K562 (cell line): ENCODE measurements around the gene PLK5. TPM values are rescaled to one million over a fixed set of nuclear protein-coding genes. Genes with fewer than 3 reads are reported as not detected.

Experiments
- ATAC-seq: fragments of 200-7000 bp; cut with Tn5 transposase; 3 replicates; pipeline ENCODE4 v1.9.1; 2020; ENCODE audit warnings: moderate library complexity
- BruUV-seq: library from RNA; stranded (reverse); fragments of 400-500 nt; replicated peaks from 2 replicates; lab custom pipeline; 2021; lab: Mats Ljungman, UMichigan
- CTCF ChIA-PET: fragments of 300-600 bp; formaldehyde crosslinking; extraction: SDS; loops from one replicate; lab custom pipeline; 2021; ENCODE audit warnings: low intra/inter-chr PET ratio; lab: Yijun Ruan, JAX
- POLR2A ChIA-PET: fragments of 300-600, 350-650 bp; sonication (Branson Sonifier 250); formaldehyde crosslinking; extraction: SDS; loops from one replicate; lab custom pipeline; 2021; ENCODE audit warnings: antibody characterized with exemption, inconsistent platforms; lab: Yijun Ruan, JAX
- DNase-seq, 4 experiments: peaks; one replicate each; pipeline versions ENCODE4 v3.0.0 to v3.0.0-alpha.2; 2011 to 2018; ENCODE audit warnings: low spot score in 3 of 4, mixed read lengths in 3 of 4; ENCODE audit errors: extremely low read depth in 1 of 4
- FAIRE-seq: peaks from 2 replicates; lab custom pipeline; 2011; peaks lifted over from hg19 to GRCh38; lab: Jason Lieb, UNC
- H2AFZ ChIP-seq: 2 replicates; pipeline ENCODE4 v1.6.0; 2011; ENCODE audit warnings: low read depth, low read length, control low read depth, inconsistent platforms
- H3K27ac ChIP-seq: fragments of 200-600 bp; 3 replicates; pipeline ENCODE4 v1.8.0; 2011; ENCODE audit warnings: low read depth, mild to moderate bottlenecking, control low read depth, inconsistent platforms, low read length, moderate library complexity, mixed read lengths; ENCODE audit errors: extremely low read depth
- H3K27me3 ChIP-seq, 2 experiments: fragments of 300-600 bp in 1 of 2; 2 replicates in 1 of 2; 3 replicates in 1 of 2; pipeline versions ENCODE4 v1.6.0 to v1.8.0; 2011; ENCODE audit warnings: inconsistent platforms in 2 of 2, low read length in 2 of 2, mild to moderate bottlenecking in 1 of 2, mixed read lengths in 1 of 2, moderate library complexity in 1 of 2; ENCODE audit not compliant: control insufficient read depth in 2 of 2, insufficient read depth in 2 of 2
- H3K36me3 ChIP-seq: fragments of 300-600 bp; 3 replicates; pipeline ENCODE4 v1.8.0; 2011; ENCODE audit warnings: mild to moderate bottlenecking, low read length, inconsistent platforms; ENCODE audit not compliant: control insufficient read depth, insufficient read depth
- H3K4me1 ChIP-seq, 2 experiments: fragments of 200-600 bp in 1 of 2; replicated peaks in 1 of 2; 2 replicates in 1 of 2; 3 replicates in 1 of 2; pipeline versions ENCODE4 v1.5.1 to v1.8.0; 2011; ENCODE audit warnings: inconsistent platforms in 2 of 2, low read length in 2 of 2, mild to moderate bottlenecking in 1 of 2, mixed read lengths in 1 of 2, moderate library complexity in 1 of 2; ENCODE audit not compliant: control insufficient read depth in 2 of 2, insufficient read depth in 2 of 2
- H3K4me2 ChIP-seq: 2 replicates; pipeline ENCODE4 v1.6.1; 2011; ENCODE audit warnings: low read length, control low read depth, inconsistent platforms, mixed read lengths; ENCODE audit not compliant: insufficient read depth
- H3K4me3 ChIP-seq: fragments of 200-600 bp; sonication (generic), shearing (Covaris generic); 2 replicates; pipeline ENCODE4 v1.5.1; 2016; ENCODE audit warnings: control low read depth, inconsistent platforms
- H3K79me2 ChIP-seq: fragments of 200-600 bp; 3 replicates; pipeline ENCODE4 v1.8.0; 2011; ENCODE audit warnings: low read length, inconsistent platforms; ENCODE audit not compliant: control insufficient read depth, insufficient read depth
- H3K9ac ChIP-seq, 2 experiments: 2 replicates each; pipeline versions ENCODE4 v1.6.0 to v1.6.1; 2011; ENCODE audit warnings: low read depth in 2 of 2, low read length in 2 of 2, control low read depth in 1 of 2, inconsistent platforms in 1 of 2, mild to moderate bottlenecking in 1 of 2, mixed read lengths in 1 of 2; ENCODE audit not compliant: insufficient read depth in 1 of 2
- H3K9me1 ChIP-seq: one replicate; pipeline ENCODE4 v1.6.0; 2011; ENCODE audit warnings: inconsistent platforms, mild to moderate bottlenecking, low read length, moderate library complexity; ENCODE audit not compliant: control insufficient read depth, insufficient read depth
- H3K9me3 ChIP-seq: replicated peaks from 2 replicates; pipeline ENCODE4 v1.5.1; 2011; ENCODE audit warnings: low read depth, low read length, inconsistent platforms; ENCODE audit not compliant: control insufficient read depth, insufficient read depth
- H4K20me1 ChIP-seq: replicated peaks from 2 replicates; pipeline ENCODE4 v1.6.1; 2011; ENCODE audit warnings: low read length, inconsistent platforms, mixed read lengths; ENCODE audit not compliant: control insufficient read depth, insufficient read depth
- ADNP ChIP-seq: fragments of 200-800 bp; sonication (Bioruptor generic); IDR thresholded peaks from 2 replicates; pipeline ENCODE4 v1.6.1; 2016; ENCODE audit warnings: missing genetic modification characterization, missing compliant biosample characterization
- CBX1 ChIP-seq: sonication (generic); IDR thresholded peaks from 2 replicates; pipeline ENCODE4 v1.6.1; 2016; ENCODE audit warnings: antibody characterized with exemption, low read depth, mild to moderate bottlenecking
- DDX20 ChIP-seq: fragments of 450-650 bp; IDR thresholded peaks from 2 replicates; pipeline ENCODE4 v1.6.1; 2016; ENCODE audit warnings: missing genetic modification characterization, low read depth, mild to moderate bottlenecking, missing compliant biosample characterization, moderate library complexity
- ETV1 ChIP-seq: fragments of 450-650 bp; conservative IDR thresholded peaks from 2 replicates; pipeline ENCODE4 v1.6.1; 2016; ENCODE audit warnings: missing genetic modification characterization, control low read depth, low read depth, missing compliant biosample characterization
- HMGN3 ChIP-seq: IDR thresholded peaks from 2 replicates; pipeline ENCODE4 v1.6.1; 2011; ENCODE audit warnings: borderline replicate concordance, low read depth, mild to moderate bottlenecking, mixed read lengths, low read length; ENCODE audit not compliant: insufficient read length; ENCODE audit errors: extremely low read depth
- NCOR1 ChIP-seq: fragments of 450-650 bp; IDR thresholded peaks from 2 replicates; pipeline ENCODE4 v1.6.1; 2016; ENCODE audit warnings: mild to moderate bottlenecking, moderate library complexity
- NFATC3 ChIP-seq: fragments of 450-650 bp; IDR thresholded peaks from 2 replicates; pipeline ENCODE4 v1.6.1; 2017; ENCODE audit warnings: mild to moderate bottlenecking
- POLR2AphosphoS2 ChIP-seq: IDR thresholded peaks from 2 replicates; pipeline ENCODE4 v1.6.1; 2012; ENCODE audit warnings: low read length, improper control_type of control experiment
- PTBP1 ChIP-seq: fragments of 200-400 bp; formaldehyde crosslinking; IDR thresholded peaks from 2 replicates; pipeline ENCODE4 v1.6.1; 2017; ENCODE audit warnings: low read depth, low read length
- SMAD2 ChIP-seq: fragments of 150-350 bp; IDR thresholded peaks from 2 replicates; pipeline ENCODE4 v1.6.1; 2014; ENCODE audit warnings: low read depth, mild to moderate bottlenecking, low read length
- SNRNP70 ChIP-seq: fragments of 200-400 bp; formaldehyde crosslinking; optimal IDR thresholded peaks from 2 replicates; pipeline ENCODE3; 2017; ENCODE audit warnings: low read depth, low read length
- YBX1 ChIP-seq: fragments of 450-650 bp; IDR thresholded peaks from 2 replicates; pipeline ENCODE4 v1.7.1; 2016; ENCODE audit warnings: mild to moderate bottlenecking
- ZBTB33 ChIP-seq: sonication (generic); formaldehyde crosslinking; IDR thresholded peaks from 2 replicates; pipeline ENCODE4 v1.8.1; 2023; ENCODE audit warnings: mild to moderate bottlenecking, missing genetic modification reagents
- ZNF121 ChIP-seq: sonication (generic); formaldehyde crosslinking; conservative IDR thresholded peaks from 2 replicates; pipeline ENCODE4 v1.8.0; 2022; ENCODE audit warnings: missing genetic modification reagents
- ZNF174 ChIP-seq: fragments of 250-450 bp; sonication (Bioruptor Pico); IDR thresholded peaks from 2 replicates; pipeline ENCODE4 v1.4.0; 2020; ENCODE audit warnings: mild to moderate bottlenecking
- WGBS: fragments of 100-300 bp; shearing (Covaris generic); methylation state at CpG from one replicate; pipeline ENCODE4 v1.1.6; 2016; ENCODE audit warnings: low coverage, mixed read lengths; ENCODE audit not compliant: insufficient coverage; ENCODE audit errors: missing lambda C conversion rate; 5-methylcytosine and 5-hydroxymethylcytosine counted together
- in situ Hi-C: fragments of 300-500 bp; cut with MboI; formaldehyde crosslinking; loops from 4 replicates; pipeline ENCODE4 v1.15.0; 2018; ENCODE audit warnings: inconsistent platforms, mixed read lengths
- intact Hi-C: fragments of 100-400 bp; cut with micrococcal nuclease; formaldehyde crosslinking; loops from 2 replicates; pipeline ENCODE4 v1.14.2; 2022
- polyA plus RNA-seq, 8 experiments: library from polyadenylated mRNA; depleted of rRNA in 4 of 8; stranded (reverse) in 5 of 8; unstranded in 3 of 8; fragments of >200 nt; fragmentation: Nextera tagmentation in 2 of 8; fragmentation: Illumina TruSeq in 1 of 8; extraction: Ambion mirVana in 2 of 8; extraction: Trizol in 1 of 8; gene quantifications; 2 replicates each; pipeline versions ENCODE4 v1.2.1 to v1.2.3, GENCODE V29; 2011 to 2014; ENCODE audit warnings: inconsistent platforms in 1 of 8, missing spikeins in 1 of 8
- total RNA-seq, 7 experiments: library from RNA; depleted of rRNA in 6 of 7; stranded (reverse); fragments of >200 nt in 6 of 7; fragmentation: Illumina TruSeq in 2 of 7; extraction: Trizol in 2 of 7; gene quantifications; 2 replicates each; pipeline versions ENCODE4 v1.2.1 to v1.2.3, GENCODE V29; 2011 to 2021; ENCODE audit warnings: low replicate concordance in 1 of 7
- TF ChIP-seq, protein P1 (sequence below): fragments of 450-650 bp; IDR thresholded peaks from 2 replicates; pipeline ENCODE4 v1.6.1; 2018; ENCODE audit warnings: mild to moderate bottlenecking, low read depth; ENCODE audit not compliant: partially characterized antibody

PLK5 gene
- total and polyA plus RNA-seq, 9 of the 15 experiments (the other 6 are each of a cell fraction or from before 2014, with no cell fraction given): 0.04 to 0.23 (median 0.11) TPM; not detected in 5

DNA sequence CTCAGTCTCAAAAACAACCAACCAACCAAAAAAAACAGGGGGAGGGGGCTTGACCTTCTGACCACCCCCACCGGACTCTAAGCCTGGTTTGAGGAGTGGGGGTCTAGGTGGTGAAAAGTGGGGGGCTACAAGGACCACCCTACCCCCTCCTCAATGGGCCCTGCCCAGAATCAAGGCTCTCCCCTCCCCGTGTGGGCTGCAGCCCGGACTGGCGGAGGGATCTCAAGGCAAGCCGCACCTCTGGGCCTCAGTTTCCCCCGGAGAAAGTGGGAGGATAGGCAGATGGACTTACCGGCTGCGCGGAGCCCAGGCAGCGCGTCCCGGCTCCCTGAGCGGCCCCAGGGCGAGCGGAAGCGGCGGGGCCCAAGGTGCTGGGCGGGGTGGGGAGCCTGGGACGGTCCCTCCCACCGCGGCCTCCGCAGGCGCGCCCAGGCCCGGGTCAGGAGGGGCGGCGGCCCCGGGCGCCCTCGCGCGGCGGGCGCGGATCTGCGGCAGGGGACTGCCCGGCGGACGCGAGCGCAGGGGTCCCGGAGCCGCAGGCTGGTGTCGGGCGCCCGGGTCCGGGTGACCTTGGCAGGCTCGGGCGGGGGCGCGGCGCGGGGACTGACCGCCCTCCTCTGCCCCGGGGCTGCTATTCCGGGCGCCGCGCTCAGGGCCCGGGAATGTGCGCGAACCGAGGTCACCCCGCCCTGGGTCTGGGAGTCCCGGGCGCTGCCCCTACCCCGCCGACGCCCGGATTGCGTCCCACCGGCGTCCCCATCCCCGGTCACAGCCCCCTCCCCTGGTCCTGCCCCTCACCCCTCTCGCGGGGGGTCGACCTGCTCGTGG is 11.0 kb upstream of the PLK5 start, which contains the start of gene ADAMTSL5:
TSS of gene ADAMTSL5 (minus strand) at position 349 of the 828 bp plus-strand sequence. CDS start 2,076 bp downstream, outside the sequence.
- ChIA-PET CTCF (interaction anchor here (0.6 to 1.4 kb wide), 3 partner anchors 42 to 277 kb away, joined by 3 to 6 read pairs (median 3); no protein-coding TSS in a partner anchor), POLR2A (interaction anchor here (1.0 kb wide), 1 partner anchor 20 kb away, joined by 3 read pairs; no protein-coding TSS in a partner anchor)
- peak; percentile 77 for FAIRE-seq
- DNase-seq: peak; percentile 84 to 91 (median 86)
- Histone ChIP-seq H3K9me3 (peaks cover 3% of the 10 kb centered on the region), H3K36me3 (peaks cover 4% of the 10 kb centered on the region; the same call in 1 of the 3 replicates), H3K9ac (peak within 1 kb of the TSS; percentile 72 to 96), H3K27ac (peak within 1 kb of the TSS; percentile 76), H4K20me1 (no peaks in the 10 kb centered on the region), H3K4me3 (peak within 1 kb of the TSS; percentile 85), H3K4me1 (peaks cover 4 to 53% of the 10 kb centered on the region in 2 experiments), H3K79me2 (peaks cover 11% of the 10 kb centered on the region; the same call in 2 of the 3 replicates), H3K4me2 (peak within 1 kb of the TSS; percentile 97), H3K9me1 (no peaks in the 10 kb centered on the region), H3K27me3 (no peaks in the 10 kb centered on the region), H2AFZ (peak within 1 kb of the TSS; percentile 80)
- in situ Hi-C loops: no loop called here
- peak; percentile 87 for ATAC-seq
- BruUV-seq: no TSS peak
- WGBS: 1% methylated on average over 26 of the region's 78 CpGs
- intact Hi-C loops: loop anchor here (2.0 to 5.0 kb wide), 2 partner anchors 34 to 56 kb away; partner anchors contain the start of gene C19orf25
- no peak for TF ChIP-seq NFATC3
- TF ChIP-seq DDX20 (tag): no peak
- TF ChIP-seq ETV1: peak; percentile 65
- no peak for TF ChIP-seq POLR2AphosphoS2
- no peak for TF ChIP-seq YBX1
- TF ChIP-seq SMAD2: no peak
- no peak for TF ChIP-seq ZNF174 (CRISPR knock-in tag)
- TF ChIP-seq PTBP1: 0 out of 2 replicates have a peak, but pooled peaks have one; percentile 80
- TF ChIP-seq CBX1: peak; percentile 98
- TF ChIP-seq HMGN3: peak; percentile 64
- peak; percentile 94 for TF ChIP-seq ADNP (tag)
- TF ChIP-seq SNRNP70: no peak
- TF ChIP-seq ZBTB33 (CRISPR knock-in tag): peak; percentile 73
- TF ChIP-seq, protein P1, sequence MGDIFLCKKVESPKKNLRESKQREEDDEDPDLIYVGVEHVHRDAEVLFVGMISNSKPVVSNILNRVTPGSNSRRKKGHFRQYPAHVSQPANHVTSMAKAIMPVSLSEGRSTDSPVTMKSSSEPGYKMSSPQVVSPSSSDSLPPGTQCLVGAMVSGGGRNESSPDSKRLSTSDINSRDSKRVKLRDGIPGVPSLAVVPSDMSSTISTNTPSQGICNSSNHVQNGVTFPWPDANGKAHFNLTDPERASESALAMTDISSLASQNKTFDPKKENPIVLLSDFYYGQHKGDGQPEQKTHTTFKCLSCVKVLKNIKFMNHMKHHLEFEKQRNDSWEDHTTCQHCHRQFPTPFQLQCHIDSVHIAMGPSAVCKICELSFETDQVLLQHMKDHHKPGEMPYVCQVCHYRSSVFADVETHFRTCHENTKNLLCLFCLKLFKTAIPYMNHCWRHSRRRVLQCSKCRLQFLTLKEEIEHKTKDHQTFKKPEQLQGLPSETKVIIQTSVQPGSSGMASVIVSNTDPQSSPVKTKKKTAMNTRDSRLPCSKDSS: no peak
- no peak for TF ChIP-seq NCOR1
- TF ChIP-seq ZNF121 (CRISPR knock-in tag): peak; percentile 88
